CD4-positive, alpha-beta memory T cell (primary cell): Measurements from ENCODE around the gene GPR183. TPM values are rescaled to one million over a fixed set of nuclear protein-coding genes. Genes with fewer than 3 reads are reported as not detected.
A peak's percentile ranks its signal among the peaks of the same experiment; 100 is the strongest.

Experiments
- CTCF ChIA-PET: fragments of 350-600 bp; sonication (Branson Sonifier 250); formaldehyde crosslinking; loops from one replicate; lab custom pipeline; 2021; ENCODE audit warnings: inconsistent platforms; ENCODE audit not compliant: partially characterized antibody; lab: Charles Lee
- POLR2A ChIA-PET: fragments of 350-600 bp; sonication (Branson Sonifier 250); formaldehyde crosslinking; loops from one replicate; lab custom pipeline; 2021; ENCODE audit not compliant: partially characterized antibody; lab: Charles Lee
- DNase-seq, 5 donors: peaks; one replicate each; pipeline versions ENCODE4 v3.0.0 to v3.0.0-alpha.2; 2020 to 2022; ENCODE audit warnings: mixed read lengths in 1 of 5
- H3K27ac ChIP-seq: one replicate; pipeline ENCODE4 v1.7.0; 2013; ENCODE audit warnings: low read depth, low read length
- H3K27me3 ChIP-seq: 2 replicates; pipeline ENCODE4 v1.7.0; 2013; ENCODE audit warnings: mild to moderate bottlenecking, low read length, moderate library complexity; ENCODE audit not compliant: insufficient read depth
- H3K36me3 ChIP-seq: 2 replicates; pipeline ENCODE4 v1.7.0; 2013; ENCODE audit warnings: mild to moderate bottlenecking, low read length, moderate library complexity; ENCODE audit not compliant: insufficient read depth
- H3K4me1 ChIP-seq: 2 replicates; pipeline ENCODE4 v1.7.0; 2013; ENCODE audit warnings: mild to moderate bottlenecking, low read length, moderate library complexity; ENCODE audit not compliant: insufficient read depth
- H3K4me3 ChIP-seq, 2 donors: one replicate each; pipeline ENCODE4 v1.7.0; 2013; ENCODE audit warnings: low read length in 2 of 2, mild to moderate bottlenecking in 1 of 2
- H3K9me3 ChIP-seq, 2 donors: one replicate each; pipeline ENCODE4 v1.7.0; 2013; ENCODE audit warnings: low read length in 2 of 2, control low read depth in 1 of 2; ENCODE audit not compliant: control insufficient read depth in 1 of 2
- H3K27ac Mint-ChIP-seq, 7 donors: one replicate each; pipeline ENCODE4 v1.8.0; 2020 to 2021; ENCODE audit warnings: mixed read lengths in 7 of 7, mild to moderate bottlenecking in 6 of 7, inconsistent platforms in 3 of 7, moderate library complexity in 3 of 7
- H3K27me3 Mint-ChIP-seq, 2 donors: one replicate each; pipeline ENCODE4 v1.8.0; 2020 to 2021; ENCODE audit warnings: mixed read lengths in 2 of 2
- H3K36me3 Mint-ChIP-seq, 2 donors: one replicate each; pipeline ENCODE4 v1.8.0; 2020 to 2021; ENCODE audit warnings: mixed read lengths in 2 of 2, inconsistent platforms in 1 of 2, mild to moderate bottlenecking in 1 of 2
- H3K4me1 Mint-ChIP-seq, 4 donors: one replicate each; pipeline ENCODE4 v1.8.0; 2020 to 2021; ENCODE audit warnings: mixed read lengths in 4 of 4, mild to moderate bottlenecking in 1 of 4
- H3K4me3 Mint-ChIP-seq, 8 donors: one replicate each; pipeline ENCODE4 v1.8.0; 2020 to 2021; ENCODE audit warnings: mixed read lengths in 8 of 8, mild to moderate bottlenecking in 7 of 8, moderate library complexity in 6 of 8, inconsistent platforms in 3 of 8
- H3K9me3 Mint-ChIP-seq, 8 donors: one replicate each; pipeline ENCODE4 v1.8.0; 2020 to 2021; ENCODE audit warnings: mixed read lengths in 8 of 8, mild to moderate bottlenecking in 5 of 8, inconsistent platforms in 3 of 8, moderate library complexity in 1 of 8
- intact Hi-C: fragments of 100-400 bp; cut with micrococcal nuclease; formaldehyde crosslinking; loops from one replicate; pipeline ENCODE4 v1.15.1; 2023
- polyA plus RNA-seq, 2 donors: library from polyadenylated mRNA; unstranded; fragments of 300-500 nt; fragmentation: Illumina TruSeq; gene quantifications; one replicate each; pipeline ENCODE4 v1.2.3, GENCODE V29; 2021
- total RNA-seq, 2 experiments: library from RNA; stranded (reverse); gene quantifications; one replicate each; pipeline ENCODE4 v1.2.3, GENCODE V29; 2021

The GPR183 gene
- total and polyA plus RNA-seq, 4 experiments from 2014 or later: 203 to 954 (median 383) TPM

- Histone ChIP-seq H3K27me3 (no peaks in the 10 kb centered on the region), H3K27ac (peak overlapping the region; percentile 59), H3K9me3 (no peaks in the 10 kb centered on the region), H3K4me1 (peaks cover 95% of the 10 kb centered on the region), H3K36me3 (peaks cover 24% of the 10 kb centered on the region), H3K4me3 (peak overlapping the region in 1 of 2 donors; percentile 42)
- DNase-seq: no peak
- H3K9me3 Mint-ChIP-seq: no peaks in the 10 kb centered on the region
- peak overlapping the region; percentile 75 to 100 (median 84) for H3K4me3 Mint-ChIP-seq
- ChIA-PET POLR2A (interaction anchor here (0.8 to 19.6 kb wide), 17 partner anchors 7 to 136 kb away, joined by 3 to 929 read pairs (median 152); partner anchors contain the start of gene GPR183), CTCF (interaction anchor here (1.0 to 14.1 kb wide), 12 partner anchors 9 to 135 kb away, joined by 3 to 217 read pairs (median 4); no protein-coding TSS in a partner anchor)
- no peaks in the 10 kb centered on the region for H3K27me3 Mint-ChIP-seq
- H3K27ac Mint-ChIP-seq: peak overlapping the region; percentile 59 to 91 (median 85)
- intact Hi-C loops: loop anchor here (2.0 kb wide), 1 partner anchor 15 kb away; no protein-coding TSS in a partner anchor
- peaks cover 60 to 77% of the 10 kb centered on the region in 2 donors for H3K36me3 Mint-ChIP-seq
- H3K4me1 Mint-ChIP-seq: peaks cover 59 to 91% (median 70%) of the 10 kb centered on the region in 4 donors
Observed at GRCh38 chr13:99299920-99300341, 7.3 kb downstream of the GPR183 start.

- Histone ChIP-seq H3K27me3 (no peaks in the 10 kb centered on the region), H3K4me1 (peaks cover 99% of the 10 kb centered on the region), H3K9me3 (no peaks in the 10 kb centered on the region), H3K4me3 (peak overlapping the region in 1 of 2 donors; percentile 42), H3K36me3 (peaks cover 27% of the 10 kb centered on the region), H3K27ac (peak overlapping the region; percentile 59)
- DNase-seq: no peak
- H3K4me3 Mint-ChIP-seq: peak overlapping the region; percentile 75 to 100 (median 84)
- CTCF ChIA-PET: interaction anchor here (0.5 to 14.1 kb wide), 13 partner anchors 8 to 136 kb away, joined by 3 to 217 read pairs (median 5); no protein-coding TSS in a partner anchor
- H3K27me3 Mint-ChIP-seq: no peaks in the 10 kb centered on the region
- H3K27ac Mint-ChIP-seq: peak overlapping the region; percentile 82 to 95 (median 91)
- peaks cover 60 to 90% (median 71%) of the 10 kb centered on the region in 4 donors for H3K4me1 Mint-ChIP-seq
- H3K36me3 Mint-ChIP-seq: peaks cover 56 to 76% of the 10 kb centered on the region in 2 donors
- POLR2A ChIA-PET: interaction anchor here (0.8 to 19.6 kb wide), 19 partner anchors 8 to 136 kb away, joined by 3 to 929 read pairs (median 77); partner anchors contain the start of gene GPR183
- intact Hi-C loops: no loop called here
- no peaks in the 10 kb centered on the region for H3K9me3 Mint-ChIP-seq
Observed at GRCh38 chr13:99299256-99299919, 7.8 kb downstream of the GPR183 start.

- H3K27me3 ChIP-seq: no peaks in the 10 kb centered on the region
- intact Hi-C loops: no loop called here
- peaks cover 30% of the 10 kb centered on the region for H3K36me3 ChIP-seq
- ChIA-PET POLR2A (interaction anchor here (0.9 to 19.6 kb wide), 16 partner anchors 9 to 308 kb away, joined by 3 to 929 read pairs (median 23); partner anchors contain the start of genes GPR183 and UBAC2), CTCF (interaction anchor here (1.0 to 14.1 kb wide), 12 partner anchors 8 to 137 kb away, joined by 3 to 217 read pairs (median 6); partner anchors contain the start of gene GPR183)
- Mint-ChIP-seq H3K27ac (peak overlapping the region; percentile 85 to 96 (median 94)), H3K9me3 (no peaks in the 10 kb centered on the region), H3K27me3 (no peaks in the 10 kb centered on the region), H3K36me3 (peaks cover 55 to 75% of the 10 kb centered on the region in 2 donors), H3K4me3 (peak overlapping the region; percentile 67 to 87 (median 85)), H3K4me1 (peaks cover 62 to 90% (median 74%) of the 10 kb centered on the region in 4 donors)
- H3K9me3 ChIP-seq: no peaks in the 10 kb centered on the region
- peak overlapping the region; percentile 66 for H3K27ac ChIP-seq
- DNase-seq: no peak
- H3K4me1 ChIP-seq: peaks cover 99% of the 10 kb centered on the region
- H3K4me3 ChIP-seq: peak overlapping the region in 1 of 2 donors; percentile 17
Observed at GRCh38 chr13:99298056-99298455, 9.1 kb downstream of the GPR183 start.

GRCh38 chr13:99297331-99297730 is 9.9 kb downstream of the GPR183 start:
- peak overlapping the region in 1 of 2 donors; percentile 17 for H3K4me3 ChIP-seq
- H3K4me1 ChIP-seq: peaks cover 98% of the 10 kb centered on the region
- Mint-ChIP-seq H3K27me3 (no peaks in the 10 kb centered on the region), H3K4me1 (peaks cover 62 to 90% (median 72%) of the 10 kb centered on the region in 4 donors), H3K4me3 (peak overlapping the region; percentile 67 to 87 (median 85)), H3K27ac (peak overlapping the region; percentile 85 to 96 (median 94)), H3K36me3 (peaks cover 53 to 74% of the 10 kb centered on the region in 2 donors), H3K9me3 (no peaks in the 10 kb centered on the region)
- POLR2A ChIA-PET: interaction anchor here (0.9 to 19.6 kb wide), 17 partner anchors 9 to 309 kb away, joined by 3 to 929 read pairs (median 19); partner anchors contain the start of genes GPR183 and UBAC2
- no peak for DNase-seq
- intact Hi-C loops: no loop called here
- CTCF ChIA-PET: interaction anchor here (1.0 to 14.1 kb wide), 14 partner anchors 9 to 138 kb away, joined by 3 to 217 read pairs (median 4); partner anchors contain the start of gene GPR183
- H3K9me3 ChIP-seq: no peaks in the 10 kb centered on the region
- H3K27me3 ChIP-seq: no peaks in the 10 kb centered on the region
- peak overlapping the region; percentile 66 for H3K27ac ChIP-seq
- H3K36me3 ChIP-seq: peaks cover 35% of the 10 kb centered on the region

GRCh38 chr13:99296398-99296797 is 10.8 kb downstream of the GPR183 start:
- Histone ChIP-seq H3K4me1 (peaks cover 94% of the 10 kb centered on the region), H3K4me3 (peak overlapping the region in 1 of 2 donors; percentile 8), H3K36me3 (peaks cover 35% of the 10 kb centered on the region), H3K9me3 (no peaks in the 10 kb centered on the region), H3K27me3 (no peaks in the 10 kb centered on the region), H3K27ac (peak overlapping the region; percentile 66)
- H3K4me1 Mint-ChIP-seq: peaks cover 58 to 92% (median 70%) of the 10 kb centered on the region in 4 donors
- POLR2A ChIA-PET: interaction anchor here (0.7 to 19.6 kb wide), 16 partner anchors 8 to 139 kb away, joined by 3 to 929 read pairs (median 23); partner anchors contain the start of genes GPR183 and UBAC2
- H3K9me3 Mint-ChIP-seq: no peaks in the 10 kb centered on the region
- intact Hi-C loops: loop anchor here (1.0 kb wide), 1 partner anchor 8 kb away; no protein-coding TSS in a partner anchor
- CTCF ChIA-PET: interaction anchor here (0.8 to 14.1 kb wide), 9 partner anchors 10 to 139 kb away, joined by 3 to 217 read pairs (median 6); partner anchors contain the start of gene GPR183
- no peaks in the 10 kb centered on the region for H3K27me3 Mint-ChIP-seq
- peak overlapping the region; percentile 86 to 96 (median 94) for H3K27ac Mint-ChIP-seq
- H3K36me3 Mint-ChIP-seq: peaks cover 50 to 71% of the 10 kb centered on the region in 2 donors
- peak overlapping the region; percentile 76 to 87 (median 86) for H3K4me3 Mint-ChIP-seq
- peak; percentile 46 to 69 (median 59) for DNase-seq

DNA sequence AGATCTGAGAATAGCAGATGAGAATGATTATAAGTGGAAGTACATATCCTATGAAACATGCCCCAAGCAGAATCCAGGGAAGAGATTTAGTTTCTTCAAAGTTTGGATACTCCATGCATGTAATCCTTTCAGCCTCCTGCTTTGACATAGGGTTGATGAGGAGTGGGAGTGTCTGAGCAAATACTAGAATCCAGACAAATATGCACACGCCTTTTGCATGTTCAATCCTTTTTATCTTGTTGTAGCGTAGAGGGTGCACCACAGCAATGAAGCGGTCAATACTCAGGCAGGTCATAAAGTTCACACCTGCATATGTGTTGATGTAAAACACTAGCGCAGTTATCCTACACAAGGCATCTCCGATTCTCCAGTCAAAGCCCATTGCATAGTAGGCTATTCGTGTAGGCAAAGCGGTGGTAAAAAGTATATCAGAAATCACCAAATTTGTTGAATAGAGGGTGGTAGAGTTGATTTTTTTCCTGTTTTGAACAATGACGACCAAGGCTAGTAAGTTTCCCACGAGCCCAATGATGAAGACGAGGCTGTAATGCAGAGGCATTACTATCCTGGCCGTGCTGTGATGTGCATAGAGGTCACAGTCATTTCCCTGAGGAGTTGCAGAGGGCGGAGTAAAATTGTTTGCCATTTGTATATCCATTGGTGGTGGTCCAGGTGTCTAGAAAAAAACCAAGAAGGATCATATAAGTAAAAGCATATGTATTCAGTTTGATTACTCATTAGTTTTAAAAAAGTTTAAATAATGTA is 11.5 kb downstream of the GPR183 start:
- intact Hi-C loops: loop anchor here (1.0 kb wide), 1 partner anchor 9 kb away; no protein-coding TSS in a partner anchor
- Histone ChIP-seq H3K36me3 (peaks cover 35% of the 10 kb centered on the region), H3K4me1 (peaks cover 95% of the 10 kb centered on the region), H3K27me3 (no peaks in the 10 kb centered on the region), H3K27ac (peak overlapping the region; percentile 66), H3K4me3 (peak overlapping the region in 1 of 2 donors; percentile 20), H3K9me3 (no peaks in the 10 kb centered on the region)
- no peaks in the 10 kb centered on the region for H3K9me3 Mint-ChIP-seq
- no peaks in the 10 kb centered on the region for H3K27me3 Mint-ChIP-seq
- ChIA-PET POLR2A (interaction anchor here (0.7 to 19.6 kb wide), 23 partner anchors 7 to 140 kb away, joined by 3 to 929 read pairs (median 12); partner anchors contain the start of gene GPR183), CTCF (interaction anchor here (1.4 to 14.1 kb wide), 8 partner anchors 10 to 140 kb away, joined by 3 to 217 read pairs (median 8); partner anchors contain the start of gene GPR183)
- DNase-seq: no peak
- peaks cover 62 to 94% (median 74%) of the 10 kb centered on the region in 4 donors for H3K4me1 Mint-ChIP-seq
- peak overlapping the region; percentile 61 to 87 (median 75) for H3K4me3 Mint-ChIP-seq
- peak overlapping the region; percentile 88 to 96 (median 93) for H3K27ac Mint-ChIP-seq
- H3K36me3 Mint-ChIP-seq: peaks cover 50 to 74% of the 10 kb centered on the region in 2 donors
